HG02571 (cell line): ENCODE results near the gene THAP10.
"Not testable (repeated sequence)": the region's sequence is repeated elsewhere in the genome, so short reads cannot be mapped to it uniquely, and the experiment has no call there.

Experiments used
- ATAC-seq: cut with Tn5 transposase; IDR thresholded peaks from one replicate; pipeline ENCODE4 v1.9.1; 2021; ENCODE audit warnings: mild to moderate bottlenecking, moderate library complexity; ENCODE audit not compliant: unreplicated experiment

Gene THAP10

DNA sequence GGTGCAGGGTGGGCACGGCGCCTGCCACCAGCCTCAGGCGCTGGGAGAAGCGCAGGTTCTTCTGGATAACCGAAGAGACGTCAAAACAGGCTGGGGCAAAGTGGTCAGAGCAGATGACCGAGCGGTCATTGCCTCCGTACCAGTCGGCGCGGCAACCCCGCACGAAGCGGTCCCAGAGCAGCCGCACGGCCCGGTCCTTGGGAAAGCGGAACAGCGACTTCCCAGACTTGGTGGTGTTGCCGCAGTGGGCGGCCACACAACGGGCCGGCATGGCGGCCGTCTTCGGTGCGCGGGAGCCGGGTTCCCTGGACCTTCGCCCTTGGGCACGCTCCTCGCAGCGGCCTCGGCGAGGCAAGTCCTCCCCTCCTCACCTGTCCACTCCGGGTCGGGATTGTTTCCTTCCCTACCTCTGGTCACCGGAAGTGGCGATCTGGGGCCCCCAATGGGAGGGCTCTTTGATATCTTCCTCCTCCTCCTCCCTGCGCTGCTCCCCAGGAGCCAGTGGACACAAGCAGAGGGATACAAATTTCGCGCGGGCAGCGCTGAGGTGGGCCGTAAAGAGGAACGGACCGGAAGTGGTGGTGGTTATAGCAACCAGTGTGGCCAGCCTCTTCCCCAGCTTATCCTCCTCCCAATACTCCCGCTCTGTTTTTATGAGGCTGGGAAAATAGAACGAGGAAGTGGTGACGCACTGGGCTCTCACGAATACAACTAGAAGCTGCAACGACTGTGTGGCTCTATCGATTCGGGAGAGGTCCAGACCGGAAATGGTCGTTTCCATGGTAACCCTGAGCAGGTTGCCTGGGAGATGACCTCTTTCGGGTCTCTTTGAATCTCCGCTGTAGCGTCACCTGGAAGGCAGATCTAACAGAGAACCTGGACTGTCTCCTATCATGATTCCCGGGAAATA, at the start of gene THAP10, which contains the start of gene LRRC49:
TSS of gene THAP10 (minus strand) at position 432 of the 910 bp plus-strand sequence. CDS start at position 271, 161 bp downstream.
TSS of gene LRRC49 (plus strand) at position 825 of the 910 bp plus-strand sequence. CDS start at position 894, 69 bp downstream.
- ATAC-seq: peak; percentile 71

- no peak for ATAC-seq
Observed at GRCh38 chr15:70936326-70936725, 44.1 kb upstream of the THAP10 start.

- no peak for ATAC-seq
Observed at GRCh38 chr15:70935631-70936030, 43.4 kb upstream of the THAP10 start.

DNA sequence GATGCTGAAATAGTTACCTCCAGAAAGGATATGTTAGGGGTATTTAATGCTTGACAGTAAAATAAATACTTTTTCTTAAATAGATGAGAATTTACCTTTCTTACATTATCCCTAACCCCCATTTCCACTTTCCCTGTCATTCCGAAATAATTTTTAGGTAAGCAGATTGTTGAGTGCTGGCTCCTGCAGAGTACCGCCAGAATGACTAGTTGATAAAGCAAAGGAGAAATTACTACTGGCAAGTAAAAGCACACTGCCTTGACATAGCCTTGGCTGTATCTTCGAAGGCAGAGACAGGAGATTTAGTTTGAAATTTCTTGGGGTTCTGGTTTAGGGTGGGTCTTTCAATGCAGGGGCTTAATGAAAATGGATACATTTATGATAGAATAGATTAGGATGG, 41.2 kb upstream of the THAP10 start:
- no peak for ATAC-seq

GRCh38 chr15:70932397-70932796, 40.2 kb upstream of the THAP10 start:
- ATAC-seq: no peak

DNA sequence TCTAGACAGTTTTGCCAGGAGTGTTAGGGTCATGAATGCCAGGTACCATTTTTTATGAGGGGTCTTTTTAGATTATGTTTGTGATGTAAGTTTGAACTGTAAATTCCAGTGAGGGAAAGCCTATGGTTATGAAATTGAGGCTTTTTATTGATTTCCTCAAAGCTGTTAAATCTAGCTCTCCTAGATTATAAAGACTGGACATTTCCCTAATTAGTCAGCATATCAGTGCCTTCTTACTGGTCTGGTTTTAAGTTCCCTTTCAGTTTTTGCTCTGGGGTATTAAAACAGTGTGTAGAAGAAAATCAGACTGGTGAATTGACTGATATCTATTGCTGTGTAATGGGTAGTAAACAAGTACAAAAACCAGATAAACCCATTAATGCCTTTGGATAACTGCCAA, 39.6 kb upstream of the THAP10 start:
- no peak for ATAC-seq

DNA sequence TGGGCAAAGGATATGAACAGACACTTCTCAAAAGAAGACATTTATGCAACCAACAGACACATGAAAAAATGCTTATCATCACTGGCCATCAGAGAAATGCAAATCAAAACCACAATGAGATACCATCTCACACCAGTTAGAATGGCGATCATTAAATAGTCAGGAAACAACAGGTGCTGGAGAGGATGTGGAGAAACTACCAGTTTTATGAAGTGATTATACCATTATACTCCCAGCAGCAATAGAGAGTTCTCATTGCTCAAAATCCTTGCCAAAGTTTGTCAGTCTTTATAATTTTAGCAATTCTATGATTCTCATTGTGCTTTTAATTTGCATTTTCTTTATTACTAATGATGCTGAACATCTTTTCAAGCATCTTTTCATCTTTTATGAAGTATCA, 34.7 kb upstream of the THAP10 start:
- ATAC-seq: not testable (repeated sequence)

- ATAC-seq: no peak
Observed at GRCh38 chr15:70923311-70924080, 31.3 kb upstream of the THAP10 start.

- no peak for ATAC-seq
Observed at GRCh38 chr15:70922119-70922518, 29.9 kb upstream of the THAP10 start.

- no peak for ATAC-seq
Observed at GRCh38 chr15:70920981-70921696, 28.9 kb upstream of the THAP10 start.

- no peak for ATAC-seq
Observed at GRCh38 chr15:70917955-70918354, 25.7 kb upstream of the THAP10 start.

GRCh38 chr15:70916531-70916930, 24.3 kb upstream of the THAP10 start:
- ATAC-seq: no peak

DNA sequence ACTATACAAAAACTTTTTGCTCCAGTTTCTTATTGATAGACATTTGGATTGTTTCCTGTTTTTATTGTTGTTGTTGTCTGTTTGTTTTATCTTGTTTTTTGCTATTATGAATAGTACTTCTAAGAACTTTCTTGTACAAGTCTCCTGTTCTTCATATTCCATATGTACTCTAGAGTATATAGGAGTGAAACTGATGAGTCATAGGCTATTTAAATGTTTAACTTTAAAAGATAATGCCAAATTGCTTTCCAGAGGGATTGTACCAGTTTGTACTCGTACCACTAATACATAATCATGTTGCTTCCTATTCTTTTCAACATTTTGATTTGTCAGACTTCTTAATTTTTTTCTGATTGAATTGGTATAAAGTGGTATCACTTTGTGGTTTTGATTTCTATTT, 20.0 kb upstream of the THAP10 start:
- ATAC-seq: no peak

DNA sequence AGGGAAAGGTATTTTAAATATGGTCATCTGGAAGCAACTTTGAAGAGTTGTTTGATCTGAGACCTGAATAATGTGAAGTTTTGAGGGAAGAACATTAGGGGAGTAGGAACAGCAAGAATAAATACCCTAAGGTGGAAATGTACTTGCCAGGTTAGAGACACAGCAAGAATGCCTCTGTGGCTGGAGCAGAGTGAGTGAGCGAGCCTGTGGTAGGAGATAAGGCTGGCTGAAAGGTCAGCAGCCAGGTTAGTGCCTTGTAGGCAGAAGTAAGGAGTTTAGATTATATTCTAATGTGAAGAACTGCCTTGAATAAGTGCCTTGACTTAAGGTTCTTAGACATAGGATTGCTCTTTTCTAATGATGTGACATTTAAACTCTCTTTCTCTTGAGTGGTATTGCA, 18.7 kb upstream of the THAP10 start:
- no peak for ATAC-seq

- ATAC-seq: no peak
Observed at GRCh38 chr15:70907784-70908471, 15.7 kb upstream of the THAP10 start.

DNA sequence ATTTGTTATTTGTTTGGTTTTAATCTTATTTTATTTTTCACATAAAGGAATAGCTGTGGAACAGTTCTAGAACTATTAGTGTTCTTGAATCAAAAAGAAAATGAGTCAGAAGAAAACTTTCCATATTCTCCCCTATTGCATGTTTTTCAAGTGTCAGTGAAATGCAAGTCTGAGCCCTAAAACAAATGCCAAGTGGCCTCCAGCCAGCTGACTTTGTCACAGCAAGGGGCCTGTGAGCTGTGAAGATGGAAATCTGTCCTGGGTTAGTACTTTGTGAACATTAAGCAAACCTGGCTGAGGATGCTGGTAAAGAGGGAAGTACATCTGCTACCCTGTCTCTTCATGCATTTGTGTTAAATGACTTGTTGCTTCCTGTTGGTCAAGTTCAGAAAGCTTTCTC, 14.6 kb upstream of the THAP10 start:
- no peak for ATAC-seq

DNA sequence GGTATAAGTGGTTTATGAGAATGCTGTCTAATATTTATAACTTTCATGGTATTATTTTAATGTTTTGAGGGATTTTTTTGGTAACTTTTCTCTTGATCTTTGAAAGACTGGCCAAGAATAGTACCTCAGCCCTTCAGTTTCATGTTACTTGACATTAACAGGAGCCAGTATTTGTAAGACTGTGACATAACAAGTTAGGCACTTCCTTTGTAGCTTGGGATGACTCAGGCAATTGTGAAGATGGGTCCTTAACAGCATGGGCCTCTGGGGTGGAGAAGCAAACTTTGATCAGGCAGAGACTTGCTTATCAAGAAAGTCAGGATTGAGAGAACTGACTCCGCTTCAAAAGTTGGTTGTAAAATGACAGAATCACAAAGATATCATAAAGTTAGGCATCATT, 9.9 kb upstream of the THAP10 start:
- no peak for ATAC-seq

GRCh38 chr15:70892912-70893560, 803 bp upstream of the THAP10 start:
- ATAC-seq: peak; percentile 26

GRCh38 chr15:70882361-70882760, 9.9 kb downstream of the THAP10 start:
- no peak for ATAC-seq

DNA sequence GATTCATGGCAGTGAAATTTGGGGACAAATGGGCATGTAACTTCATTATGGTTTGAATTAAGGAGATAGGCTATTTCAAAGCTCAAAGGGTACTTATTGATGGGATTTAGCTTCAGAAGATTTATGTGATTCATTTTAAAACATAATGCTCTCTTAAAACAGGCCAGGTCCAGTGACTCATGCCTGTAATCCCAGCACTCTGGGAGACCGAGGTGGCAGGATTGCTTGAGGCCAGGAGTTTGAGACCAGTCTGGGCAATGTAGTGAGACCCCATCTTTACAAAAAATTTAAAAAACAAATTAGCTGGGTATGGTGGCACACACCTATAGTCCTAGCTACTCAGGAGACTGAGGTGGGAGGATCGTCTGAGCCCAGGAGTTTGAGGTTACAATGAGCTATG, 11.5 kb downstream of the THAP10 start:
- no peak for ATAC-seq
